IPS-18c (cell line): ENCODE measurements around the gene JMJD6.
A peak's percentile ranks its signal among the peaks of the same experiment; 100 is the strongest.
"Not testable (repeated sequence)": the region's sequence is repeated elsewhere in the genome, so short reads cannot be mapped to it uniquely, and the experiment has no call there.

Experiments used
- H3K4me3 ChIP-seq: 2 replicates; pipeline ENCODE4 v1.7.0; 2013; ENCODE audit warnings: low read depth, mild to moderate bottlenecking, low read length, moderate library complexity; ENCODE audit not compliant: insufficient read depth
- H3K9me3 ChIP-seq: one replicate; pipeline ENCODE4 v1.6.1; 2013; ENCODE audit warnings: mild to moderate bottlenecking, low read length, moderate library complexity; ENCODE audit not compliant: control insufficient read depth, insufficient read depth

JMJD6 gene

DNA sequence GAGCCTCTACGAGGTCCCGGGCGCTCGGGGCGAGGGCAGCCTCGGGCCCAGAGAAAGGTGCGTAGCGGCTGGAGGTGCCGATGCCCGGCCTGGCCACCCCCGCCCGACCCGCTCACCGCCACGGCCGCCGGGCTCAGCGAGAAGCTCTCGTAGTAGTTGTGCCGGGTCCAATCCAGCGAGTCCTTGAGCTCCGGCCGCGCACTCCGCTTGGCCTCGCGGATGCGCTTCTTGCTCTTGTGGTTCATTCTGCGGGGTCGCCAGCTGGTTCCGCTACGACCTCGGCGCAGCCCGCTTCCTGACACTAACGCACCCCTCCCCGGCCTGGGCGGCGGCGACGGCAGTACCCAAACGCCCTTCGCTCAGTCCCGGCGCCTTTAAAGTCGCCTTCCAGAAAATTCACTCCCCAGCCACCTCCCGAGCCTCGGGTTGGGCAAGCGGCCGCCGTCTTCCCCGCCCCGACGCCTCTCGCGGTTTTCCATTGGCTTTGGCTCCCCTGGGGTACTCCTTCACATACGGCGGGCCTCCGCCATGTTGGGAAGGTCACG, at the start of gene JMJD6:
Gene JMJD6 (minus strand): TSS at position 376 of the 545 bp plus-strand sequence. CDS start 131 bp downstream, at position 245.
- peak within 1 kb of the TSS; percentile 99 for H3K4me3 ChIP-seq

DNA sequence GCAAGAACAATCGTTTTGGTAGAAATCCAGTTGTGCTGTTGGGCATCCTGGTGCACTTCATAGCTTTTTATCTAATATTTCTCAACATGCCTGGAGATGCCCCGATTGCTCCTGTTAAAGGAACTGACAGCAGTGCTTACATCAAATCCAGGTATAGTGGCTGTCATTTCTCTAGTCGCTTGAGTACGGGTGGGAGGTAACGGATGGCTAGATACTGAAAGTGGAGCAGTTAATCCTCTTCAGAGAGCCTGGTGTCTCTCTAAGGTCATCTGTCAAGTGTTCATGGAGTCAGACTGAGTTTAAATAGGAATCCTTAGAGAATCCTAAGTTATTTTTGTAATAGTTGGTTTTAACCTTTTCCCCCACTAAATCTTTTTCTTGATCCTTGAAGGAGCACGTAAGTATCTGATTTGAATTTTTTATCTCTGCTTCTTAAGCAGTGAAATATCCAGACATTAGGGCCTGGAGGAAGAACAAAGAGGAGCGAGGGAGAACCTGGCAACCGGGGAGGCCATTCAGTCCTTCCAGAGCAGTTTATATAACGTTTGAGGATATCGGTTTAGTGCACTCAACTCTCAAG, 48.7 kb upstream of the JMJD6 start:
- Histone ChIP-seq H3K9me3 (no peaks in the 10 kb centered on the region), H3K4me3 (no peak overlapping the region)

More for the DNA sequence above, at the start of gene JMJD6:
- no peaks in the 10 kb centered on the region for H3K9me3 ChIP-seq

DNA sequence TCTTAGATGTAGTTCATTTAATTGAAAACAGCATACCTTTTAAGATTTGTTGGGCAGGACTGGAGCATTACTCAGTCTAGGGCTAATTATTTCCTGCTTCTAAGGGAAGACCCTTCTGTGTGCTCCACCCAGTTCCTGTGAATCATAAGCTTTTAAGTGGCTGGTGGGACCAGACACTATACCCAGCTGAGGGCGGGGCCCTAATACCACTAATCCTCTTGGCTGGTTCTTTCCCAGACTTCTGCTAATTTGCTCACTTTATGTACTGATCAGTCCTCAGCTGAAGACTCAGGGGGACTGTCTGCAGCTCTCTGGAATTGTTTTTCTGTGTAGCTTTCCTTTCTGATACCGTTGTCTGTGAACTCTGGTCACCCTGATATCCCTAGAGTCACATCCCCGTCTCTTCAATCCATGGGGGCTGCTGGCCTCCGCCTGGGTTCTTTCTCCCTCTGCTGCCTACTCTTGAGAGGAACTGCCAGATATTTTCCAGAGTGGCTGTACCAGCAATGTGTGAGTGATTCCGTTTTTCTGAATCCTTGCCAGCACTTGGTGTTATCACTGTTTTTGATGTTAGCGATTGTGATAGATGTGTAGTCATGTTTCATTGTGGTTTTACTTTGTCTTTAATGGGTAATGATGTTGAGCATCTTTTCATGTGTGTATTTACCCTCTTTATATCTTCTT, 46.6 kb upstream of the JMJD6 start:
- Histone ChIP-seq H3K9me3 (no peaks in the 10 kb centered on the region), H3K4me3 (no peak overlapping the region)

DNA sequence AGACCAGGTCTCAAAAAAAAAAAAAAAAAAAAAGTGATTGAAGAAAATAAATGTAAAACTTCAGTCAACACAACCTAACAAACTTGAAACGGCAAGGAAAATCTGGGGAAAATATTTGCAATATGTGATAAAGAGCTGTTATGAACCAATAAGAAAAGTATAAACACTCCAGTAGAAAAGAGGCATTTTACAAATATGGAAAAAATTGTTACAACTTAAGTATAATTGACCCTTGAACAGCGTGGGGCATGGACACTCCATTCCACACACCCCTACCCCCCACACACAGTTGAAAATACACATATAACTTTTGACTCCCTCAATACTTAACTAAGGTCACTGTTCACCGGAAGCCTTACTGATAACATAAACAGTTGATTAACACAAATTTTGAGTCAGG, 32.2 kb upstream of the JMJD6 start:
- Histone ChIP-seq H3K9me3 (no peaks in the 10 kb centered on the region), H3K4me3 (no peak overlapping the region)

DNA sequence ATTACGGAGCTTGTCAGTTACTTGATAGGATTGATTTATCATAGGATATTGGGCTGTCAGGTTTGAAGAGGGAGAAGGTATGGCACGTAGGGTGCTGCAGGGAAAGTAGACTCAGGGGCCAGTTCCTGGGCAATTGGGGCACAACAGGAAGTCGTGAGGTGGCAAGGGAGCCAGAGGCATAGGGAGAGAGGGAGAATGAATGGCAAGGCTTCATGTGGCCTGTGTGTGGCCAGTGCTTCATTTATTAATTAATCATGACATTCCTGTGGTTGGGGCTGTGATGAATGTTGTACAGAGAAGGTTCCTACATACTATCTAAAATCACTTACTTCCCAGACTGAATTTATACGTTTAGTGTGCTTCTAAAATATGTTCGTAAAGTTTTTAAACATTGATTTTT, 30.9 kb upstream of the JMJD6 start:
- H3K4me3 ChIP-seq = no peak overlapping the region
- no peaks in the 10 kb centered on the region for H3K9me3 ChIP-seq

DNA sequence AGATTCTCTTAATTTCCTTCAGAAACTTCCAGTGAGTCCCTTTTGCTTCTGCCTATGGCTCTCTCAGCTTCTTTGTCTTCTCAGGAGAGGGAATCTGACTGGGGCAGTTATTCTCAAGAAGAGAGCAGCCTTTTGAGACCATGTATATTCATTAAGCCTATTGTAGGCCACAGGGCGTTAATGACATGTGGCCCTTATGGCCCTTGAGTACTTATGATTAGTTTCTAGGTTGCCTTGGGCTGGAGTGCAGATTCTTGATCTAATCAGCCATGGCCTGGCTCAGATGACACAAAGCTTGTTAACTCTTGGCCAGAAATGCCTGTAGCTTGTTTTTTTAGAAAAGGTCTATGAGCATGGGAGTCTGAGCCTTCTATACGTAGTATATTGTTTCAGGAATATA, 28.9 kb upstream of the JMJD6 start:
- no peaks in the 10 kb centered on the region for H3K9me3 ChIP-seq
- no peak overlapping the region for H3K4me3 ChIP-seq

DNA sequence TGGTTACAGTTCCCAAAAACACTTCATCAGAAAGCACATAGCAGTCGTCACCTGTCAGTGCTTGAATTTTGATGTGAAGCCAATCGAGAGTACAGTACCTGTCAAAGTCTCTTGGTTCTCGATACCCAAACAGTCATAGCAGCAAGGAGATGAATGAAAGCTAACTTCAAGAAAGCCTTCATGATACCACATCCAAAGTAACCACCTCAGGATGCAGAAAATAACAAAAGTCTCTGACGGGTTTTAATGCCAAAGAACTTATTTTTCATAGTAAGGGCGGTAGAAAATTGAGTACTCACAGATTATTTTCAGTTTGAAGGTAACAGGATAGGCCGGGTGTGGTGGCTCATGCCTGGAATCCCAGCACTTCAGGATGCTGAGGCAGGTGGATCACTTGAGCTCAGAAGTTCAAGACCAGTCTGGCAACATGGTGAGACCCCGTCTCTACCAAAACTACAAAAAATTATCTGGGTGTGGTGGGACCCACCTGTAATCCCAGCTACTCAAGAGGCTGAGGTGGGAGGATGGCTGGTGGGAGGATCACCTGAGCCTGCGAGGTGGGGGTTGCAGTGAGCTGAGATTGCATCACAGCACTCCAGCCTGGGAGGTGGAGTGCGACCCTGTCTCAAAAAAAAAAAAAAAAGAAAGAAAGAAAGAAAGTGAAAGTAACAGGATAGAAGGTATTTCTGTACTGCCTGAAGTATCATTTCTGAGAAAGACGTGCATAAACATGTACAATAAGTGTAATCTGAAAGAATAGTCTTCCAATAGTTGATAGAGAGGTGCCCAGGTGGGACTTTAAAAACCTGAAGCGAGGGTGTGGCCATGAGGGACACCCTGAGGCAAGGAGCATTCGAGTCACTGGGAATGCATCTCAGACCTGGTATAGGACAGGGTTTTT, 26.9 kb upstream of the JMJD6 start:
- Histone ChIP-seq H3K4me3 (no peak overlapping the region), H3K9me3 (no peaks in the 10 kb centered on the region)

DNA sequence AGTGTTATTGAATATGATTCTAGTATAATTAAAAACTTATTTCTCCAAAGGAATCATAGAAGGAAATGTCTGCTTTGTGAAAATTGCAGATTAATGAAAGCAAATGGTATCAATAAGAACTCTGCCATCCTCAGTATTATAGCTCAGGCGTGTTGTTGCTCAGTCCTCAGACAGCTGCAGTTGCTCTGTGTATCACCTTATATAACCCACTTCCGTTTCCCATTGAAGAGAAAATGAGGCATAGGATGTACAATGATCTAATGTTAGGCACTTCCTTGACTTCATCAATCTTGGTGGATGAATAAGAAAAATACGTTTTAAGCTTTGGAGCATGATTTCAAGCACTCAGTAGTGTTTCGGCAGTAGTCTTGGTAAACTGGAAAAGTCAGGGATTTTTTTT, 25.6 kb upstream of the JMJD6 start:
- Histone ChIP-seq H3K4me3 (no peak overlapping the region), H3K9me3 (no peaks in the 10 kb centered on the region)

DNA sequence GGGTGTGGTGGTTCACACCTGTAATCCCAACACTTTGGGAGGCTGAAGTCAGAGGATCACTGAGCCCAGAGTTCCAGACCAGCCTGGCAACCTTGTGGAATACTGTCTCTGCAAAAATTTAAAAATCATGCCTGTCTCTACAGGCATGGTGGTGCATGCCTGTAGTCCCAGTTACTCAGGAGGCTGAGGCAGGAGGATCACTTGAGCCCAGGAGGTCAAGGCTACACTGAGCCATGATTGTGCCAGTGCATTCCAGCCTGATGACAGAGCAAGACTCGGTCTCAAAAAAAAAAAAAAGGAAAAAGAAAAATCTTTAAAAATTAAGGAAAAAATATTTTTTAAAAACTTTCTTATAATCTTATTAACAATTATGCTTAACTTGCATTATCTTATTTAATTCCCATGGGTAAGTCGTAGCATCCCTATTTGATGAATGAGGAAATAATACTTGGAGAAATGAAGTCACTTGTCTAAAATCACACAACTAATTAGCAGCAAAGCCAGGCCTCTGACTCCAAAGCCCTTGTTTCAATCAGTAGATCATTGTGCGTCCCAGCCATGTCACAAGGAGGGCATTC, 25.1 kb upstream of the JMJD6 start:
- H3K4me3 ChIP-seq = no peak overlapping the region
- H3K9me3 ChIP-seq = no peaks in the 10 kb centered on the region

DNA sequence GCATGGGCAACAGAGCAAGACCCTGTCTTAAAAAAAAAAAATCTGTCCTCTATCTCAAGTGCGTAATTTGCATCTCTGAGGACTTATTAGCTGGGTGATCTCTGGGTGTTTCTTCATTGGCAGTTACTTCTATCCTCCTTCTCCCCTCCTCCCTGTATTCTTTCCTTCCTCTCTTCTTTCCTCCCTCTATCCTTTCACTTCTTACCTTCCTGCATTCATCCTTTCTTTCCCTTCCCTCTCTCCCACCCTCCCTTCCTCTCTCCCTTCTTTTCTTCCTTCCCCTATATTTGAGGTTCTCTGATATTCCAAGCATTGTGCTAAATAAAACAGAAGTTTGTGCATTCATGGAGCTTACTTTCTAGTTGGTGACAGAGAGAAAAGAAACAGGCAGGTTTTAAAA, 22.3 kb upstream of the JMJD6 start:
- Histone ChIP-seq H3K4me3 (no peak overlapping the region), H3K9me3 (no peaks in the 10 kb centered on the region)

DNA sequence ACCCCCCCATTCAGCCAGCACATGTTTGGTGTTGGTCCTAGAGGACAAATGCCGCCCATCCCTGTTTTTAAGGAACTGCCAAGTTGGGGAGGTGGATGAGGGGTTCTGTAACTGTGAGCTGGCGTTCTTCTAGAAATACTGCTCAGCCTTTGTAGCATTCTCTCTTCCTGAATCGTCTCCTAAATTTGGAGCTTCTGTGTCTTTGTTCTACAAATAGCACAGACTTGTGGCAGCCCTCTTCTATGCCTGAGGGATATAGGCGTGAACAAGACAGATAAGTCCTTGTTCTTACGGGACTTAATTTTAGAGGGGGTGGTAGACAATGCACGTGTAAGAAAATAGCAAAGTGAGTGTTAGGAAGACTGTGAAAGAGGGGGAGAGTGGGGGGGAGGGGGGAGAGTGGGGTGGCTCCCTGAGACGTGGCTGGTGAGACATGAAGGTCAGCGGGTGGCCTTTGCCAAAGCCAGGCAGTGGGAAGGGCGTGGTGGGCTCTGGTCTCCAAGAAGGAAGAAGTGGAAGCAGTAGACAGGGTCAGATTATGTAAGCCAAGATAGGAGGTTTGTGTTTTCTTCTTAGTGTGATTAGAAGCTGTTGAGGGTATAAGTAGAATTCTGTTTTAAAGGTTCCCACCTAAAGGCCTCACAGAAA, 21.4 kb upstream of the JMJD6 start:
- H3K4me3 ChIP-seq = no peak overlapping the region
- H3K9me3 ChIP-seq = no peaks in the 10 kb centered on the region

DNA sequence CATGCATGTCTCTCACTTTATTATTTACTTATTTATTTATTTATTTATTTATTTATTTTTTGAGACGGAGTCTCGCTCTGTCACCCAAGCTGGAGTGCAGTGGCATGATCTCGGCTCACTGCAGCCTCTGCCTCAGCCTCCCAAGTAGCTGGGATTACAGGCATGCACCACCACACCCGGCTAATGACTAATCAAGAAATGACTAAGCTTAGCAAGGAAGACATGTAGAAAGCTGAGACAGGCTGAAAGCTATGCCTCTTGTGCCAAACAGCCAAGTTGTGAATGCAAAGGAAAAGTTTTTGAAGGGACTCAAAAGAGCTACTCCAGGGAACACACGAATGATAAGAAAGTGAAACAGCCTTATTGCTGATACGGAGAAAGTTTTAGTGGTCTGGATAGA, 19.4 kb upstream of the JMJD6 start:
- H3K9me3 ChIP-seq, H3K4me3 ChIP-seq: not testable (repeated sequence)

DNA sequence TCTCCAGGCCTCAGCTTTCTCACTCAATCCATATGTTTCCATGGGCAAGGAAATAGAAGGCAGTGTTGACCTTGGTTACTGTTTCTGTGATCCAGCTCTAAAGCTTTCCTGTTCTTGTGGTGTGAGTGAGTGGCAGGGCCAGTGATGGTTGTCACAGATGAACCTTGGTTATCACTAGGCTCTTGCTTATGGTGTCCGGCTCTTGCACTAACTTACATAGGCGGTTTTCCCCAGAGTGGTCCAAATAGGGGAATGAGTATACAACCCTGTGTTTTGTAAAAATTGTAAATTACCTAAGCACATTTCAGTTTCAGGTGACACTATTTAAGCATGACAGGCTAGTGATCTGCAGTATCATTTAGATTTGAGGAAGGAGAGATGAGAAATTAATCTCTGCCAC, 18.3 kb upstream of the JMJD6 start:
- Histone ChIP-seq H3K4me3 (no peak overlapping the region), H3K9me3 (no peaks in the 10 kb centered on the region)

DNA sequence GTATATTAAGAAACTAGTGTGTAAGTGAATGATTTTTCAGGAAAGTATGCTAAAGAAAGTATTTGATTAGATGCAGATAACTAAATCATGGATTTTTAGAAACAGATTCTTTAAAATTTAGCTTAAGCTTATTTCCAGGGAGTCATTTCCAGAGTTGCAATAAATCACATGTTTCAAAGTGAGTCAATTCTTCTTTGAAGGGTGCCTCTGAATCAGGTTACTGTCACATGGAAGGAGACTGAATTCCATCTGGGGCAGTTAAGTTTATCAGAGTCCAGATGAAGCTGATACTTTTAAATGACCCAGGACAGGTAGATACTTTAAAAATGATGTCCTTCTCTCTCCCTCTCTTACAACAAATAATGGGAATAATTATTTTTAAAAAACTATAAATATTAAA, 16.6 kb upstream of the JMJD6 start:
- H3K4me3 ChIP-seq = no peak overlapping the region
- H3K9me3 ChIP-seq = no peaks in the 10 kb centered on the region

DNA sequence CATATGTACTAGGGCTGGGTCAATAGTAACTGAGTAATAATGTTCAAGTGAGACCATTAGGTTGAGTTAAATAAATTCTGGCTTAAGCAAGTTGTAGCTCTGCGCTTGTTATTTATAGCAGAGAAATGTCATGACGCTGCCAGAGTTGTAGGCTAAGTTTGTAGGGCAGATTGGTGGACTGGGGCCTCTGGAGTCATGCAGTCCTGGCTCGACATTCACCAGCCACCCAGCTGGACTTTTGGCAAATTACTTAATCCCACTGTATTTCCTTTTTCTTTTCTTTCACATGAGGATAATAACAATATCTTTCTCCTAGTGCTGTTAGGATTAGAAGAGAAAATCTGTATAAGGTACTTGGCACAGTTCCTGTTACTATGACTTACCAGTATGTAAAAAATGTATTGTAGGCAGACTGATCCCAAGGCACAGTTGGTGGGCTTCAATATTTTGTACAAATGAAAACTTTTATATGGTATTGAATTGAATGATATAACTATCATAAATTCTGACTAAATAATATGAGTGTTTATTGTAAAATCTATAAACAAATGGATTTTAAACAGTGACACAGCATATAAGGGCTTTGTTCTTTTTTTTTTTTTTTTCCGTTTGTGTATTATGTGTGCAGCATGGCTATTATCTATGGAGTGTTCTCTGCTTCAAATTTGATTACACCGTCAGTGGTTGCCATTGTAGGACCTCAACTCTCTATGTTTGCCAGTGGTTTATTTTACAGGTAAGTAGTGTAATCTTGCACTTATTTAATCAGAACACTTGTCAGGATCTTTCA, 14.1 kb upstream of the JMJD6 start:
- Histone ChIP-seq H3K4me3 (no peak overlapping the region), H3K9me3 (no peaks in the 10 kb centered on the region)

DNA sequence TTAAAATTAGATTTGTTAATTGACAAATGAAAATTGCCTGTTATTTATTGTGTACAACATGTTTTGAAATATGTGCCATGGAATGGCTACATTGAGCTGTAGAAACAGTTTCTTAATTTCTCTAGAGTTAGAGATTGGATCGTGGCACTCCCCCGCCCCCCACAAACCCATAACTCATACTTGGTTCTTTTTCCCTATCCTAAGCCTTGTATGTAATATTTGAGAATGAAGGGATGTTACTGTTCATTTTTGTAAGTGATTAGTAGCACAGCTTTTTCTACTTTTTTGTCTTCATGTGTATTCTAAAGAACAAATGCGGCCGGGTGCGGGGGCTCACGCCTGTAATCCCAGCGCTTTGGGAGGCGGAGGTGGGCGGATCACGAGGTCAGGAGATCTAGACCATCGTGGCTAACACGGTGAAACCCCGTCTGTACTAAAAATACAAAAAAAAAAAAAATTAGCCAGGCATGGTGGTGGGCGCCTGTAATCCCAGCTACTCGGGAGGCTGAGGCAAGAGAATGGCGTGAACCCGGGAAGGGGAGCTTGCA, 13.2 kb upstream of the JMJD6 start:
- H3K9me3 ChIP-seq, H3K4me3 ChIP-seq: not testable (repeated sequence)
